ENCODE data around the gene CUL4A. TPM values are rescaled to one million over a fixed set of nuclear protein-coding genes. Genes with fewer than 3 reads are reported as not detected.

CUL4A gene
- total RNA-seq, 4 donors from 2014 or later, result 104 to 144 (median 107) TPM

- 55 to 100% methylated on average over 2 to 3 of the region's 9 CpGs for WGBS, 2 donors (ENCODE audit: low coverage in 1 of 2)
- Histone ChIP-seq H3K4me3 (no peak overlapping the region), H3K27ac (no peak overlapping the region), H3K9me3 (no peaks in the 10 kb centered on the region), H3K27me3 (peaks cover 22% of the 10 kb centered on the region), H3K4me1 (peaks cover 0 to 33% (median 15%) of the 10 kb centered on the region in 3 donors), H3K36me3 (no peaks in the 10 kb centered on the region)
- no peak for ATAC-seq
- TF ChIP-seq CTCF (IDR thresholded peaks at IDR 0.05), result no peak
- no peak for TF ChIP-seq POLR2A (IDR thresholded peaks at IDR 0.05)
- no peak for TF ChIP-seq EP300 (IDR thresholded peaks at IDR 0.05)
- no peak for TF ChIP-seq POLR2AphosphoS5 (IDR thresholded peaks at IDR 0.05)
These were observed 84.3 kb downstream of the CUL4A start for GRCh38 chr13:113293686-113294085.

GRCh38 chr13:113295776-113296175 is 86.4 kb downstream of the CUL4A start:
- Histone ChIP-seq H3K9me3 (no peaks in the 10 kb centered on the region), H3K27ac (peak overlapping the region in 1 of 4 donors; percentile 93), H3K36me3 (no peaks in the 10 kb centered on the region), H3K4me3 (no peak overlapping the region), H3K27me3 (peaks cover 1% of the 10 kb centered on the region), H3K4me1 (peaks cover 0 to 54% (median 17%) of the 10 kb centered on the region in 3 donors)
- TF ChIP-seq CTCF (IDR thresholded peaks at IDR 0.05), result no peak
- TF ChIP-seq POLR2AphosphoS5 (IDR thresholded peaks at IDR 0.05), result no peak
- no peak for TF ChIP-seq EP300 (IDR thresholded peaks at IDR 0.05)
- TF ChIP-seq POLR2A (IDR thresholded peaks at IDR 0.05), result no peak
- no peak for ATAC-seq
- WGBS, 2 donors (ENCODE audit: low coverage in 1 of 2), result 84 to 100% methylated on average over 2 to 6 of the region's 6 CpGs

- Histone ChIP-seq H3K27me3 (no peaks in the 10 kb centered on the region), H3K9me3 (no peaks in the 10 kb centered on the region), H3K27ac (peak within 1 kb of the TSS; percentile 70 to 93 (median 90)), H3K4me1 (peaks cover 0 to 54% (median 17%) of the 10 kb centered on the region in 3 donors), H3K4me3 (peak within 1 kb of the TSS; percentile 81 to 95), H3K36me3 (no peaks in the 10 kb centered on the region)
- ATAC-seq, result peak; percentile 93
- TF ChIP-seq POLR2A (IDR thresholded peaks at IDR 0.05) (peak; percentile 86 to 90), POLR2AphosphoS5 (IDR thresholded peaks at IDR 0.05) (peak; percentile 87), CTCF (IDR thresholded peaks at IDR 0.05) (peak in 2 of 4 experiments; percentile 26 to 41), EP300 (IDR thresholded peaks at IDR 0.05) (no peak)
- WGBS, 2 donors (ENCODE audit: low coverage in 1 of 2), result 0 to 1% methylated on average over 5 to 16 of the region's 74 CpGs
These were observed 87.5 kb downstream of the CUL4A start, which contains the start of gene LAMP1 for GRCh38 chr13:113296823-113297369. Gene LAMP1 (plus strand): TSS chr13:113297239. CDS start chr13:113297435, 196 bp downstream.

GRCh38 chr13:113297370-113298042 is 88.1 kb downstream of the CUL4A start:
- Histone ChIP-seq H3K36me3 (peaks cover 0 to 1% of the 10 kb centered on the region in 2 donors), H3K4me1 (peaks cover 0 to 51% (median 17%) of the 10 kb centered on the region in 3 donors), H3K4me3 (peak overlapping the region; percentile 81 to 95), H3K27ac (peak overlapping the region; percentile 35 to 93 (median 90)), H3K9me3 (no peaks in the 10 kb centered on the region), H3K27me3 (no peaks in the 10 kb centered on the region)
- WGBS, 2 donors (ENCODE audit: low coverage in 1 of 2), result 0 to 3% methylated on average over 4 of the region's 58 CpGs
- peak; percentile 22 for ATAC-seq
- TF ChIP-seq EP300 (IDR thresholded peaks at IDR 0.05), result no peak
- TF ChIP-seq CTCF (IDR thresholded peaks at IDR 0.05), result no peak
- no peak for TF ChIP-seq POLR2A (IDR thresholded peaks at IDR 0.05)
- TF ChIP-seq POLR2AphosphoS5 (IDR thresholded peaks at IDR 0.05), result no peak
